Measurements from ENCODE around the gene NHS.
"Not testable (repeated sequence)": the region's sequence is repeated elsewhere in the genome, so short reads cannot be mapped to it uniquely, and the experiment has no call there.

The NHS gene

GRCh38 chrX:17564689-17565409, 189.8 kb downstream of the NHS start:
- intact Hi-C loops (cut with DNase I; ENCODE audit: low total_unique reads): no loop called here
- H3K36me3 ChIP-seq: no peaks in the 10 kb centered on the region
- peak; percentile 27 to 72 for DNase-seq
- H3K9me3 ChIP-seq: no peaks in the 10 kb centered on the region
- peaks cover 0 to 60% (median 17%) of the 10 kb centered on the region in 4 donors for H3K4me1 ChIP-seq
- no peak overlapping the region for H3K27ac ChIP-seq
- H3K4me3 ChIP-seq: no peak overlapping the region
- H3K27me3 ChIP-seq: no peaks in the 10 kb centered on the region
- TF ChIP-seq CTCF (IDR thresholded peaks at IDR 0.05): no peak

GRCh38 chrX:17566740-17567139, 191.7 kb downstream of the NHS start:
- no peaks in the 10 kb centered on the region for H3K36me3 ChIP-seq
- H3K4me3 ChIP-seq: no peak overlapping the region
- H3K27me3 ChIP-seq: no peaks in the 10 kb centered on the region
- no peak for DNase-seq
- H3K27ac ChIP-seq: peak overlapping the region in 1 of 2 donors; percentile 28
- H3K9me3 ChIP-seq: no peaks in the 10 kb centered on the region
- H3K4me1 ChIP-seq: peaks cover 0 to 43% (median 8%) of the 10 kb centered on the region in 4 donors
- no peak for TF ChIP-seq CTCF (IDR thresholded peaks at IDR 0.05)
- intact Hi-C loops (cut with DNase I; ENCODE audit: low total_unique reads): no loop called here

- Histone ChIP-seq H3K36me3 (no peaks in the 10 kb centered on the region), H3K4me3 (no peak overlapping the region), H3K27me3 (no peaks in the 10 kb centered on the region), H3K27ac (peak overlapping the region; percentile 7 to 28), H3K4me1 (peaks cover 0 to 43% (median 8%) of the 10 kb centered on the region in 4 donors), H3K9me3 (no peaks in the 10 kb centered on the region)
- intact Hi-C loops (cut with DNase I; ENCODE audit: low total_unique reads): no loop called here
- DNase-seq: peak in 1 of 2 donors; percentile 36
- TF ChIP-seq CTCF (IDR thresholded peaks at IDR 0.05): no peak
Measured at GRCh38 chrX:17567187-17567586, 192.2 kb downstream of the NHS start.

GRCh38 chrX:17567821-17568220, 192.8 kb downstream of the NHS start:
- TF ChIP-seq CTCF (IDR thresholded peaks at IDR 0.05): no peak
- peak in 1 of 2 donors; percentile 23 for DNase-seq
- H3K4me3 ChIP-seq: no peak overlapping the region
- intact Hi-C loops (cut with DNase I; ENCODE audit: low total_unique reads): no loop called here
- H3K4me1 ChIP-seq: peaks cover 0 to 43% (median 8%) of the 10 kb centered on the region in 4 donors
- peak overlapping the region; percentile 7 to 28 for H3K27ac ChIP-seq
- H3K27me3 ChIP-seq: no peaks in the 10 kb centered on the region
- H3K36me3 ChIP-seq: no peaks in the 10 kb centered on the region
- H3K9me3 ChIP-seq: no peaks in the 10 kb centered on the region

- H3K27me3 ChIP-seq; H3K36me3 ChIP-seq; H3K9me3 ChIP-seq; DNase-seq; intact Hi-C loops (cut with DNase I; ENCODE audit: low total_unique reads); H3K4me3 ChIP-seq; H3K27ac ChIP-seq: not testable (repeated sequence)
- H3K4me1 ChIP-seq: peaks cover 0 to 43% (median 8%) of the 10 kb centered on the region in 4 donors
Measured at GRCh38 chrX:17568804-17569203, 193.8 kb downstream of the NHS start.

DNA sequence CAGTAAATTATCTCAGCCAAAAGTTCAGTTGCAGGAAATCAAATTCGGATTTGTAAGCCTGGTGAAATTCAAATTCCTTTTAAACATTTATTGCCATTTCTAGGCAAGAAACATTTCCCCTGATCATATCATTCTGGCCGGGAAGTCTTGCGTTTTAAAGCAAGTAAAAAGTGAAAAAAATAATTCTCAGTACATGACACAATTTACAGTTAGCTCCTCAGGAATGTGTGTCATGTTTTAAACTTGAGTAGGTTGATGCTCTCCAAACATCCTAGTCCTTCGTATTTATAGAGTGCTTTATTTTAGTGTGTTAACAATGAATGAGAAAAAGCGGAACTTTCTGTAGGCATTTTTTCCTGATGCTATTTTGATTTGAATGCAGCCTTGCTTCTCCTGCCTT, 204.0 kb downstream of the NHS start:
- H3K9me3 ChIP-seq: no peaks in the 10 kb centered on the region
- no peaks in the 10 kb centered on the region for H3K27me3 ChIP-seq
- H3K36me3 ChIP-seq: no peaks in the 10 kb centered on the region
- no peak overlapping the region for H3K4me3 ChIP-seq
- intact Hi-C loops (cut with DNase I; ENCODE audit: low total_unique reads): no loop called here
- peaks cover 0 to 38% (median 2%) of the 10 kb centered on the region in 4 donors for H3K4me1 ChIP-seq
- DNase-seq: no peak
- no peak overlapping the region for H3K27ac ChIP-seq
- TF ChIP-seq CTCF (IDR thresholded peaks at IDR 0.05): no peak
